ENCODE results near the gene NLRC5. TPM values are rescaled to one million over a fixed set of nuclear protein-coding genes. Genes with fewer than 3 reads are reported as not detected.

Gene NLRC5
- total and polyA plus RNA-seq, 9 of the 15 experiments (the other 6 are each of a cell fraction or from before 2014, with no cell fraction given) = 0.59 to 0.71 TPM; not detected in 7

DNA sequence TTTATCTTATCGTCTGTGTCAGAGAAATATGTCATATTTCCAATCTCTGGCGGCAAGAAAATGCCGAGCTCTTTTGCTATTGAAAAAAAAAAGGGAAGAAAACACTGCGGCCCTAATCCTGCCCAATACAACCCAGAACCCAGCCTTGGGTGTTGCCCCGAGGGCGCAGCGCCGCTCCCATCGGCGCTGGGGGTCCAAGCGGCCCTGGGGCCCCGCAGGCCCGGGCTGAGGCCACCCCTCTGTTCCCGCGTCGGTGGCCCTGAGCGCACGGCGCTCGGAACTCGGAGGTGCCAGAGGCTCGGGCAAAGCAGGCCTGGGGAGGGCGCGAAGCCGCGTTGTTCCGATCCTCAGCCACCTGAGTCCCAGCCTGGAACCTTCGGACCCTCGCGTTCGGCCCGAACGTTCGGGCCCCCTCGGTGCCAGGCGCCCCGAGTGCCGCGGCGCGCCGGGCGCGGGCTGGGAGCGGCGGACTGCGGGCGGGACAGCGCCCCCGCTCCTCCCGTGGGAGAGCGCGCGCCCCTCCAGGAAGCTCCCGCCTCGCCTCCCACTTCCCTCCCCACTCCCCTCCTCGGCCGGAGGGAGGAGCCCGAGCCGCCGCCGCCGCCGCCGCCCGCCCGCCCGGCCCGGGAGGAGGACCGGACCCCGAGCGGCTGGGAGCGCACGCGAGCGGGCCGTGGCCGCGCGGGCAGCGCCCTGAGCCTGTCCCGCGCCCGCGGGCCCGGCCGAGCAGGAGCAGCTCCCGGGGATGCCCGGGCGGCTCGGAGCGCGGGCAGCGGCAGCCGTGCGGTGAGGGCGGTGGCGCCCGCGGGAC lies 102.8 kb downstream of the NLRC5 start, which contains the start of gene CPNE2 (continued):
- TF ChIP-seq, protein P1, sequence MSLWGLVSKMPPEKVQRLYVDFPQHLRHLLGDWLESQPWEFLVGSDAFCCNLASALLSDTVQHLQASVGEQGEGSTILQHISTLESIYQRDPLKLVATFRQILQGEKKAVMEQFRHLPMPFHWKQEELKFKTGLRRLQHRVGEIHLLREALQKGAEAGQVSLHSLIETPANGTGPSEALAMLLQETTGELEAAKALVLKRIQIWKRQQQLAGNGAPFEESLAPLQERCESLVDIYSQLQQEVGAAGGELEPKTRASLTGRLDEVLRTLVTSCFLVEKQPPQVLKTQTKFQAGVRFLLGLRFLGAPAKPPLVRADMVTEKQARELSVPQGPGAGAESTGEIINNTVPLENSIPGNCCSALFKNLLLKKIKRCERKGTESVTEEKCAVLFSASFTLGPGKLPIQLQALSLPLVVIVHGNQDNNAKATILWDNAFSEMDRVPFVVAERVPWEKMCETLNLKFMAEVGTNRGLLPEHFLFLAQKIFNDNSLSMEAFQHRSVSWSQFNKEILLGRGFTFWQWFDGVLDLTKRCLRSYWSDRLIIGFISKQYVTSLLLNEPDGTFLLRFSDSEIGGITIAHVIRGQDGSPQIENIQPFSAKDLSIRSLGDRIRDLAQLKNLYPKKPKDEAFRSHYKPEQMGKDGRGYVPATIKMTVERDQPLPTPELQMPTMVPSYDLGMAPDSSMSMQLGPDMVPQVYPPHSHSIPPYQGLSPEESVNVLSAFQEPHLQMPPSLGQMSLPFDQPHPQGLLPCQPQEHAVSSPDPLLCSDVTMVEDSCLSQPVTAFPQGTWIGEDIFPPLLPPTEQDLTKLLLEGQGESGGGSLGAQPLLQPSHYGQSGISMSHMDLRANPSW (CRISPR knock-in tag; IDR thresholded peaks at IDR 0.05) = no peak
- TF ChIP-seq ZNF551 (CRISPR knock-in tag; IDR thresholded peaks at IDR 0.05) (no peak), GABPA (tag; conservative IDR thresholded peaks at IDR 0.05; ENCODE audit: low read depth) (0 out of 2 replicates have a peak, but pooled peaks have one; percentile 25), NRF1 (conservative IDR thresholded peaks at IDR 0.05 in 1 of 2, IDR thresholded peaks at IDR 0.05 in 1 of 2) (no peak)
- TF ChIP-seq, protein P2, sequence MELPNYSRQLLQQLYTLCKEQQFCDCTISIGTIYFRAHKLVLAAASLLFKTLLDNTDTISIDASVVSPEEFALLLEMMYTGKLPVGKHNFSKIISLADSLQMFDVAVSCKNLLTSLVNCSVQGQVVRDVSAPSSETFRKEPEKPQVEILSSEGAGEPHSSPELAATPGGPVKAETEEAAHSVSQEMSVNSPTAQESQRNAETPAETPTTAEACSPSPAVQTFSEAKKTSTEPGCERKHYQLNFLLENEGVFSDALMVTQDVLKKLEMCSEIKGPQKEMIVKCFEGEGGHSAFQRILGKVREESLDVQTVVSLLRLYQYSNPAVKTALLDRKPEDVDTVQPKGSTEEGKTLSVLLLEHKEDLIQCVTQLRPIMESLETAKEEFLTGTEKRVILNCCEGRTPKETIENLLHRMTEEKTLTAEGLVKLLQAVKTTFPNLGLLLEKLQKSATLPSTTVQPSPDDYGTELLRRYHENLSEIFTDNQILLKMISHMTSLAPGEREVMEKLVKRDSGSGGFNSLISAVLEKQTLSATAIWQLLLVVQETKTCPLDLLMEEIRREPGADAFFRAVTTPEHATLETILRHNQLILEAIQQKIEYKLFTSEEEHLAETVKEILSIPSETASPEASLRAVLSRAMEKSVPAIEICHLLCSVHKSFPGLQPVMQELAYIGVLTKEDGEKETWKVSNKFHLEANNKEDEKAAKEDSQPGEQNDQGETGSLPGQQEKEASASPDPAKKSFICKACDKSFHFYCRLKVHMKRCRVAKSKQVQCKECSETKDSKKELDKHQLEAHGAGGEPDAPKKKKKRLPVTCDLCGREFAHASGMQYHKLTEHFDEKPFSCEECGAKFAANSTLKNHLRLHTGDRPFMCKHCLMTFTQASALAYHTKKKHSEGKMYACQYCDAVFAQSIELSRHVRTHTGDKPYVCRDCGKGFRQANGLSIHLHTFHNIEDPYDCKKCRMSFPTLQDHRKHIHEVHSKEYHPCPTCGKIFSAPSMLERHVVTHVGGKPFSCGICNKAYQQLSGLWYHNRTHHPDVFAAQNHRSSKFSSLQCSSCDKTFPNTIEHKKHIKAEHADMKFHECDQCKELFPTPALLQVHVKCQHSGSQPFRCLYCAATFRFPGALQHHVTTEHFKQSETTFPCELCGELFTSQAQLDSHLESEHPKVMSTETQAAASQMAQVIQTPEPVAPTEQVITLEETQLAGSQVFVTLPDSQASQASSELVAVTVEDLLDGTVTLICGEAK (IDR thresholded peaks at IDR 0.05) = 0 out of 2 replicates have a peak, but pooled peaks have one; percentile 39
- TF ChIP-seq, protein P2 (CRISPR knock-in tag; IDR thresholded peaks at IDR 0.05) = no peak
